ENCODE results near the gene HOXD12.

Gene HOXD12

GRCh38 chr2:176131848-176132158, 32.2 kb downstream of the HOXD12 start:
- DNase-seq (ENCODE audit: low read depth in 2 of 2), result no peak

DNA sequence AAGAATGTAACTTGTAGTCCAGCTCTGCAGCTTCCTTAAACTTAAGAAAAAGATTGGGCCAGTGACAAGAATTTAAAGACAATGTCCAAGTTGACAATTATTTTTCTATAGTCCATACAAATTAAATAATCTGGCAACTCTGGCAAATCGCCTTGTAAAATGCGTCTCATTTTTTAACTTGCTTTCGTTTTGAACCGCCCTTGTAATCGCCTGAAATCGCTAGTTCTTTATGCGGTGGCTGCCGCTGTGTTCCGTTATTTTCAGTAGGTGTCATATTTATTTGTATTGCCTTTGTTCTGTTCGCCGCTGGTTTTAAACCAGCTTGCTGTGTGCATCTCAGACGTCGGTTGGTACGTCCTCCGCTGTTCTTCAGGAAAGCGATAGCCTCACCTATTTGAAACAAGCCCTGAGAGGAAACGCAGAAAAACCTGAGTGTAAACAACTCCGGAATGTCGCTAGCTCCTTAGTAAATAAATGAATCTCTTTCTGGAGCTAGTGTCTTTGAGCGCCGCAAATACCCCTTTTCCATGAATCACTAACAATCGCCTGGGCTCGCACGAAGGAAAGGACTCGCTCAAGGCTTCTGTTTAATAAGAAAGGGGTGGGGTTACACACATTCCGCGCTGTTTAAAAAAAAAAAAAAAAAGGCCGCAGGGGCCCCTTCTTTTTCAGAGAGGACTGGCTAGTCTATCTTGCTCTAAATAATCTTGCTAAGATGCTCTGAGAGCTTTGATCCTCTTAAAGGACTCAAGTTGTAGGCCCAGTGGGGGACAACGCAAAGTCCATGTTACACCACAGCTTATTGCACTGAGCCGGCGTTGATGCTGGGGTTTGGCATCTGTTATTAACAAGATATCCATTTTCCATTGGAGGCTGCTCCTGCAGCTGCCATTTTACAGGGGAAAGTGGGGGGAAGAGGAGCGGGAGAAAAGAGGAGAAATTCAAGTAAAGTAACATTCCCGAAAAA, 32.9 kb downstream of the HOXD12 start:
- no peak for DNase-seq (ENCODE audit: low read depth in 2 of 2)

GRCh38 chr2:176133389-176133788, 33.8 kb downstream of the HOXD12 start:
- DNase-seq (ENCODE audit: low read depth in 2 of 2), result no peak

DNA sequence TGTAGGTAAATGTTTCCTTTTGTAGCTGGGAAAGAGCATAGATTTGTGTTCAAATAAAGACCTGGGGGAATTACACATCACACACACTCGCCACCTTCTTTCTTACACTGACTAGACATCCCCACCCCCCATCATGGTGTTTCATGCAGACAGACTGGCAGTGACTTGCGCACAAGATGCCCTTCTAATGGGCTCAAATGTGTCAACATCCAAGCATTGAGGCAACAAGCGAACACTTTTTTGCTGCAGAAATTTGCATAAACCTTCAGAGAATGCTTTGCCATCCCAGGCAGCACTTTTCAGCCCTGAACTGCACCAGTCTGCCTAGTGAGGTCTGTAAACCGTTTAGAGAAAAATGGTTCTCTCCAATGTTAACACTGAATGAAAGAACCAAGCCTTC, 34.4 kb downstream of the HOXD12 start:
- no peak for DNase-seq (ENCODE audit: low read depth in 2 of 2)

DNA sequence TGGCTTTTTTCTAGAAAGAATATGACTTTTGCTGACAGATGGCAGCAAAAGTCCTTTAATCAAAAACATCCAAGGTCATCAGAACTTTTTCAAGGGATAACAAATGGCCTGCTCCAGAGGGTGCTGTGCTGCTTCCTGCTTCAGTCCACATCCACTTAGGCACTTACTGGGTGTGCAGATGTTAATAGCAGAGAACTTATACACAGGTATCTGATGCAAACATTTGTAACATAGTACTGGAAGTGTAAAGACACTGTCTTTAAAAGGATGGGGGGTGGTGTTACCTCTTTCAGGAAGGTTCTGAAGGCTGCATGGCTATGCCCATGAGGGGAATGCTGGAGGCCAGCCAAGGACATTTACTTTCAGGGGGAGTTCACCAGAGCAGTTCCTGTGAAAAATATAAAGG, 35.4 kb downstream of the HOXD12 start:
- no peak for DNase-seq (ENCODE audit: low read depth in 2 of 2)

DNA sequence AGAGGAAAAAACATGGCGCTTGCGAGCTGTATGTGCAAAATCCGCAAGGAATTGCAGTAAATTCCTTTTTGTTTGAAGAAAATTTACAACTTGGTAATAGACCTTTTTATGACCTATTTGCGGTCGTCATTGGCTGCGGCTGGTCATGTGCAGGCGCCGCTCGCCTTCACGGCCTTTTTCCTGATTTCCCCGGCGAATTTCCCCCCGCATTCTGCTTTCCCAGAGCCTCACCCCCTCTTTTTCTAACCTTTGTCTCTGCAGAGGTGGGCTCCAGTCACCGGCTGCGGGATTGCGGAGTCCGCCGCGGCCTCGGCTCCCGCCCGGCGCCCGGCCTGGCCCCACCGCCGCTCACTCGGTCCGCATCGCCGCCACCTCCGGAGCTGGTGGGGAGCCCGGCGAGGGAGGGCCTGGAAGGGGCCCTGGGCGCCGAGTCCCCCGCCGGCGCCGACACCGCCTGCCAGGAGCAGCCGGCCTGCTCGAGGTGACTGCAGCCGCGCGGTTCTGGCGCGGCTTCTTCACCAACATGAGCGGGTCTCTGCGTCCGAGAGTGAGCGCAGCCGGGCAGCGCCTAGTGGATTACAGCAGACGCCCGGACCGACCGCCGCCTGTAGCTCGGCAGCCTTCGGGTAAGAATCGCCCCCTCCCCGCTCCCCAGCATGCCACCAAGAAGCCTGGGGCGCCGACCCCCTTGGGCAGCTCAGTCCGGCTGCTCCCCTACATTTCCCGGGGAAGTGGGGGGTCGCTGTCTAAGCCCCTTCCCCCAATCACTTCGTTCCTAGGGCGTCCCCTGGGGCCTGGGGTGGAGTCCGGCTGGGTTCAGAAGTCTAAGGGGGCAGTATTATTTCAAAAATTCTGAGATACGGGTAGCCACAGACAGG, 37.0 kb downstream of the HOXD12 start:
- DNase-seq (ENCODE audit: low read depth in 2 of 2), result no peak

DNA sequence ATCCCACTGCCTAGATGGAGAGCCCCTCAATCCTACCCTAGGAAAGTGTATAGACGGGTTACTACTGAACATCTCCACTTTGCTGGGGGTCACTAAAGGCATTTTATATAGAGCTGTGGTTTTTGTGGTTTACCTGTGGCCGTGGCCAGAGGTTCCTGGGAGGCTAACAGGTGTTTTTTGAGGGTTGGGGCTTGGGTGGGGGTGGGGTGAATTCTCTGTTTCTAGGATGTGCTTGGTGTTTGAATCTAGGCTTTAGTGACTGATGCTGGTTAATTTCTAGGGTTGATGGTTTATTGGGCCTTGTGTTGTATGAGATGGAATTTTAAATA, 37.6 kb downstream of the HOXD12 start:
- DNase-seq (ENCODE audit: low read depth in 2 of 2), result no peak

- DNase-seq (ENCODE audit: low read depth in 2 of 2), result no peak
Observed at GRCh38 chr2:176137906-176138305, 38.3 kb downstream of the HOXD12 start.

DNA sequence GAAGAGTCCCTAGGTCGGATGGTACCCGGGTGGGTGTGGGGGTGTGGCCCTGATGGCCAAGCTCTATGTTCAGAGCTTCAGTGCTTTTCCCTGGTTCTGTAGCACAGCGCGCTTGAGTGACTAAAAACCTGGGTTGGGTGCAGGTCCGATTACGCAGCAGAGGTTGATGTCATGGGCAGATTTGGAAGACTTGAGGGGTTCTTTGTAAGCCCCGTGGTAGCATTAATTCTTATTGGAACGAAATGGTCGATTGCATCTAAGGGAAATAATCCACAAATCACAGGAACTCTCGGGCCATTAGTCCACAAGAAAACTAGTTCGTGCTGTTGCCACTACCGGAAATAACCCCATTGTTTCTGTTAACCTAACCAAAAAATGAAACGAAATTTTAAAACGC, 38.9 kb downstream of the HOXD12 start:
- no peak for DNase-seq (ENCODE audit: low read depth in 2 of 2)

- no peak for DNase-seq (ENCODE audit: low read depth in 2 of 2)
Observed at GRCh38 chr2:176138923-176139660, 39.5 kb downstream of the HOXD12 start.

DNA sequence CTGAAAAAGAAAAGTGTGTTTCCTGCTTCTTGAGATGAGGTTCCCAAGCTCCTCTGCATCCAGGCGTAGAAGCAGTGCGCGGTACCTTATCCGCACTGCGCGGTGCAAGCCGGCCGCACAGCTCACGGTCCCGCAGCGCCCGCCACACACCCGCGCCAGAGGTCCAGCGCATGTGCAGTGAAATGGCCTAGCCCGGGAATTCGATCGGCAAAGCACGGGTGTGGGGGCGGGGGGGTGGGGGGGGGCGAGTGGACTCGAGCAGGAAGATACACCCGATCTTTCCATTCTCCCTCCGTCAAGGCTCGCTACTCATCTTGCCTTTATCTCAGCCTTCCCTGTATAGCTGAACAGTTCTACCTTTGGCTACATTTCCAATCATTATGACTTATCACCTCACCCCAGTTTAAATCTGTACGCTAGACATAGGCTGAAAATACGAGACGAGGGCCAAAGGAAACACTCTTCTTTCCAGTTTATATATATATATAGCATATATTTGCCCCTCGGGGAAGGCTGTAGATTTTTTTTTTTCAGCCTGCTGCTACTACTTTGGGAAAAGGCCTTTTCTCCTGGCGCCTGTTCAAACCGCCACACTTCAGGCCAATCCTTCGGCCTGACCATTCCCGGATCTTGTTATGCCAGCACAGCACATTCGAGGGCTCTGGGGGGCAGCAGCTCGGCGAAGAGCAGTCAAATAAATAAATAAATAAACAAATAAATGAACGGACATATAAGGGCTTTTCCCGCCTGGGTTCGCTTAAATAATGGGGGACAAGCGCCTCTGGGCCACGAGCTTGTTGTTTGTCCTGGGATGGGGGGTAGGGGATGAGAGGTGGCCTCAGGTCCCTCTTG, 40.3 kb downstream of the HOXD12 start:
- no peak for DNase-seq (ENCODE audit: low read depth in 2 of 2)

DNA sequence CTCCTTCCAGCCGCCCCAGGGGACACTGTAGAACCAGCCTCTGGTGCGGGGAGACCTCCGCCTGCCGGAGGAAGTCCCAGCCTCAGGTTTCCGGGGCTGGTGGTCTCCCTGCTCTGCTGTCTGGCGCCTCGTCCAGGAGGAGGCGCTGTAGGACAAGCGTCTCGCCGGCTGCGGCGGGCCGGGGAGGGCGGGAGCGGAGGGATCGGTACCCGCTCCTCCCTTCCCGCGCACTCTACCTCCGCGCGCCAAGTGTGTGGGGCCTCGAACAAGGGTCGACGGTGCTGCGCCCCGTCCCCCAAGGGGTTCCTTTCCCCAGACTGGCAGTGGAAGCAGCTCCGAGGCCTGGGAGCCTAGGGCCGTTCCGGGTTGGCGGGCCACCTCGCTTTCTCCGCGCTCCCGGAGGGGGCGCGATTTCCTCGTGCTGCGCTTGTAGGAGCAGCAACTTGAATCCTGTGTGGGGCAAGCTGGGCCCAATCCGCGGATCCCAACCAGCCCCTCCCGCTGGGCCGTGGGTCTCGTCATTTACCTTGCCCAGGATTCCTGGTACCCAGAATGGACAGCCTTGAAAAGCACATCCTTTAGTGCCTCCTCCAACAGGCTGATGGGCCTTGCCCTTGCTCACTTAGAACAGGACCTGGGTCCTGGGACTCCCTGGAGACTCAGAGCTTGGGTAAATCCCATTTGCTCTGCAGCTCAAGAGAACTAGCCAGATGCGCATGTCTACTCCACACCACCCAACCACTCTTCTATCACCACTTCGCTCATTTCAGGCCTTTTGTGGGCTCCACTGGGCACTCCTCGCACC, 41.1 kb downstream of the HOXD12 start:
- peak; percentile 40 to 49 for DNase-seq (ENCODE audit: low read depth in 2 of 2)

- DNase-seq (ENCODE audit: low read depth in 2 of 2), result no peak
Observed at GRCh38 chr2:176142281-176142680, 42.7 kb downstream of the HOXD12 start.

DNA sequence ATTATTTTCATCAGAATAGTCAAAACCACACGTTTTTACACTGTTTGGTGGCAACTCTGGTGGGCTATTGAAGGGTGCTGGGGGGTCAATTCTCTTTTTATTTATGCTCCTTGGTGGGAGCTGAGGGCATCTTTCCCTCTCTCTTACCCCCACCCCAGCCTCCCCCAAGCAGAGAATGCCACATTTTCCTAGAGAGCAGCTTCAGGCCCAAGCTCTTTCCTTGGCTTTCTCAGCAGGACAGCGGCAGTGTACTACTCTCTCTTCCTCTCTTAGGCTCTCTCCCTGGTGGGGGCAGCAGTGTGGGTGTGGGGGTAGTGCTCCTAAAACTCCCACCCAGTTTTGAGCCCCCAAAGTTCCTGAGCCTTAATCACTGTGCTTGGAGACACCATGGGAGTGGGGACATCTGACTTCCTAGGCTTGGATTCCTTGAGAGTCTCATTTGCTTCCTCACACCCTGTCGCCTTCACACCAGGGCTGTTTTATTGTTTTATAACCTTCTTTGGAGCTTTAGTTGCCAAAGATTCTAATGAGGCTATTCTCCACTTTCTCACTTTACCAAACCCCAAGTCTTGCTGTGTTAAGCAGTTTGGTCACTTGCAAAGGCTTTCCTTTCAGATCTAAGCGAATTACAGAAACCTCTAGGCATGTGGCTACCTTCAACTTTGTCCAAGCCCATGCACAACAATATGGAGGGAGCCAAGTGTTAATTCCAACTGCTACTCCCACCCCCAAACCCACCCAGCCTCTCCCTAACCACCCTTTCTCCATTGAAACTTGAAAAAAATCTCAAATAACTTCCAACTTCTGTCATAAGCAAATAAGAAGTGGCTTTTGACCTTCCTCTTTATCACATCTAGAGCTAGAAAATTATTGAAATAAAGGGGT, 45.7 kb downstream of the HOXD12 start:
- no peak for DNase-seq (ENCODE audit: low read depth in 2 of 2)

DNA sequence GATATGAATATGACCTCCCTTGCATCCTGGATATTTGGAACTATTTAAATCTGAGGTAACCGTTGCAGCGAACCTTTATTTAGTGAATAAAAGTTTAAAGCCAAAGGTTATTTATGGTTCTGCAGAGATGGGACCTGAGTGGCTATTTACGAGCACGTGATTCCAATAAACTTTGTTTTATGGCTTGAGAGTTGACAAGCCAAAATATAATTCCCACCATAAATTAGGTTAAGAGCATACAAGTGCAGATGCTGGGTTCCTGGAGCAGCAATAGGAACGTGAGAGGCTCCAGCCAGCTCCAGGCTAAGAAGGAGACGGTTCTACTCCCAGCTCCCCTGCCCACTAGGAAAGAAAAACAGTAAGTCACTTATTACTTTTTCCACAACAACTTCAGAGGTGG, 46.5 kb downstream of the HOXD12 start:
- DNase-seq (ENCODE audit: low read depth in 2 of 2), result no peak

- no peak for DNase-seq (ENCODE audit: low read depth in 2 of 2)
Observed at GRCh38 chr2:176146645-176147044, 47.0 kb downstream of the HOXD12 start.

DNA sequence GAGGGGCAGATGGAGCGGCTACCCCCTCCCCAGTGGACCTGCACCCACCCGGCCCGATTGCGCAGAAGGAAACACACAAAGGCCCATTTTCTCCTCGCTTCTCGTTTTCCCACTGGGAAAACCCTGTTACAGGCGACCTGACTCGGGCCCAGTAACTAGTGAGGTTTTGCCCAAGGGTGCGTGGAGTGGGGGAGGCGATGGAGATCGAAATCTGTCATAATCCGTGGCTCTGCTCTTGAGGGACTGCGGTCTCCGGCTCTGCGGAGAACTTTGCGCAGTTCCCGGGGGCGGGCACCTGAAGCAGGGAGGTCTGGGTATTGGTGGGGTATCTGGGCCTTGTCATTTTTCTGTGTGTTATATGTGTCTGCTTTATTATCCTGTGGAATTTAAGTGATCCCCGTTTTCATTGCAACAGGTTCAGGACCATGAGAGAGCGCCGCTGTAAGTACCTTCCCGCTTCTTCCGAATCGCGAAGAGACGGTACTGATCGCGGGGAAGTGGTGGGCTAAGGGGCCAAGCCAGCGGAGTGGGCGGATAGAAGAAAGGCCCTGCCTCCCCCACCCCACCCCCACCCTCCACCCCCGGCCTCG, 47.7 kb downstream of the HOXD12 start:
- no peak for DNase-seq (ENCODE audit: low read depth in 2 of 2)

- DNase-seq (ENCODE audit: low read depth in 2 of 2), result no peak
Observed at GRCh38 chr2:176147800-176148496, 48.4 kb downstream of the HOXD12 start.
